ENCODE results near the gene CARD9. TPM values are rescaled to one million over a fixed set of nuclear protein-coding genes. Genes with fewer than 3 reads are reported as not detected.

Gene CARD9
- total RNA-seq, 1 donor from 2014 or later, result 1.2 TPM

DNA sequence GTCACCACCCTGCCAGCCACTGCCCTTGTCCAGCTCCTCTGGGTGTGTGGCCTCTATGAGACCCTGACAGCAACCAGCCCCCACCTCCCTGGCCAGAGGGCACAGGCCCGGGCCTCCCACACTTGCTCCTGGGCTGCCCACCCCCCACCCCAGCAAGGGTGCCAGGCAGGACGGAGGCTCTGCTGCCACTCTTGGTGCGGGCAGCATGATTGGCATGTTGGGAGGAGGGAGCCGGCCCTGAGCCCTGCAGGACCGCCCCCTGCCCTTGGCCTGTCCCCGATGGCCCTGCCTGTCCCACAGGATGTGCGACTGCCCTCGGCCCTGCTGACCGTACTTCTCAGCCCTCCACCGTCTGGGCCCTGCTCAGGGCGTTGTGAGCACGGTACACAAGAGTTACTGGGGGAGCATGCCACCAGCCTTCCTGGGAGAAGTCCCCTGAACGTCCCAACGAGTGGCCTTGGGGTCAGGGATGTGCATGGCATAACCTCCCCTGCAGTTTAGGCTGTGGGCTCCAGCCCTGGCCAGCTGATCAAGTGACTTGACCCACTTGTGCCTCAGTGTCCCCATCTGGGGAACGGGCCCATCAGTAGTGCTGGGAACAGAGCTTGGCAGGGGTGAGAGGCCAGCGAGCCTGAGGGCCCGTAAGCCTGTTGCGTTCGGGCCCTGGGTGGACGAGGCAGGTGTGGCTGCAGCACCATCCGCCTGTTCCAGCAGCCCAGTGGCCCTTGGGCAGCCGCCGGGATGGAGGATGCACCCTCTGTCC lies 30.2 kb downstream of the CARD9 start:
- intact Hi-C loops (cut with micrococcal nuclease), result no loop called here
- peak; percentile 82 for DNase-seq
- peaks cover 73% of the 10 kb centered on the region for H3K4me1 ChIP-seq
- TF ChIP-seq, protein P1, sequence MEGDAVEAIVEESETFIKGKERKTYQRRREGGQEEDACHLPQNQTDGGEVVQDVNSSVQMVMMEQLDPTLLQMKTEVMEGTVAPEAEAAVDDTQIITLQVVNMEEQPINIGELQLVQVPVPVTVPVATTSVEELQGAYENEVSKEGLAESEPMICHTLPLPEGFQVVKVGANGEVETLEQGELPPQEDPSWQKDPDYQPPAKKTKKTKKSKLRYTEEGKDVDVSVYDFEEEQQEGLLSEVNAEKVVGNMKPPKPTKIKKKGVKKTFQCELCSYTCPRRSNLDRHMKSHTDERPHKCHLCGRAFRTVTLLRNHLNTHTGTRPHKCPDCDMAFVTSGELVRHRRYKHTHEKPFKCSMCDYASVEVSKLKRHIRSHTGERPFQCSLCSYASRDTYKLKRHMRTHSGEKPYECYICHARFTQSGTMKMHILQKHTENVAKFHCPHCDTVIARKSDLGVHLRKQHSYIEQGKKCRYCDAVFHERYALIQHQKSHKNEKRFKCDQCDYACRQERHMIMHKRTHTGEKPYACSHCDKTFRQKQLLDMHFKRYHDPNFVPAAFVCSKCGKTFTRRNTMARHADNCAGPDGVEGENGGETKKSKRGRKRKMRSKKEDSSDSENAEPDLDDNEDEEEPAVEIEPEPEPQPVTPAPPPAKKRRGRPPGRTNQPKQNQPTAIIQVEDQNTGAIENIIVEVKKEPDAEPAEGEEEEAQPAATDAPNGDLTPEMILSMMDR (IDR thresholded peaks at IDR 0.05; ENCODE audit: borderline replicate concordance), result no peak
- peak overlapping the region; percentile 64 for H3K4me3 ChIP-seq
- H3K36me3 ChIP-seq, result peaks cover 6% of the 10 kb centered on the region
- no peaks in the 10 kb centered on the region for H3K27me3 ChIP-seq (ENCODE audit: low read depth)
- no peaks in the 10 kb centered on the region for H3K9me3 ChIP-seq (replicated peaks)
- peak overlapping the region; percentile 96 for H3K27ac ChIP-seq (replicated peaks)

DNA sequence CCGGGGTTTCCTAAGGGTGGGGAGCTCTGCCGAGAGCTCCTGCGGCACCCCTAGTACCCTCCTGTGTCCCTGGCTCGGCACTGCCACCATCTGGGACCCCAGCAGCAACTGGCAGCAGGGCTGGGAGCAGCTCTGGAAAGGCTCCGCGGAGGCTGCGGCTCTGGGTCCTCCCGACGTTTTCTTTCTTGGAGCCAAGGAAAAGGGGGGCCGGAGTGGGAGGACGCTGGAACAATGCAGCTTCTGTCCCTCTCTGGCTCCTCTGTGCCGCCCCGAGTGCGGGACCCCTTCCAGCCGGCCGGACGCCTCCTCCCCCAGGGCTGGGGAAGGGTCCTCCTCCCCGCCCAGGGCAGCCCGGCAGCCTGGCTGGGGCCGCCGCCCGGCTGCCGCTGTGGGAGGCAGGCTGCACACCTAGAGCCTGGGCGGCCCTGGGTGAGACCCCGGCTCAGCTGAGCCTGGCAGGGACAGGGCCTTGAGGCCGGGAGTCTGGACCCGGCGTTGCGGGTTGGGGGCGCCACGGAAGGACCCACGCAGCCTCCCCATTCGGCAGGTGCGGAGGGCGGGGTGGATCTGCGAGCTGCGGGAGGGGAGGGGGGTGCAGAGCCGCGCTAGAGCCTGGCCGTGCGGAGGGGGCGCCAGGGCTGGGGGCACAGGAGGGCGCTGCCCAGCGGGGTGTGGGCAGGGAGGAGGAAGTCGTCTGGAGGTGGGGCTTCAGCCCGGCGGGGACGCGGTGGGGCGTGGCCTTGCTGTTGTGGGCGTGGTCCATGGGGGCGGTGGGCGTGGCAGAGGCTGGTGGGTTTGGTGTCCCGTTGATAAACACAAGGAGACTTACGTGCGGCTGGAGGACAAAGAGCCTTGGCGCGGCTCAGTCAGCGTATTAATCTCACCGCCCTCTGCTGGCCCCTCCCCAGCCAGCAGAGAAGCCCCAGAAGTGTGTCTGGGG lies 31.0 kb downstream of the CARD9 start:
- Histone ChIP-seq H3K36me3 (peaks cover 15% of the 10 kb centered on the region), H3K27ac (replicated peaks) (peak overlapping the region; percentile 96), H3K27me3 (ENCODE audit: low read depth) (no peaks in the 10 kb centered on the region), H3K9me3 (replicated peaks) (no peaks in the 10 kb centered on the region), H3K4me3 (peak overlapping the region; percentile 64), H3K4me1 (peaks cover 73% of the 10 kb centered on the region)
- peak; percentile 87 for DNase-seq
- intact Hi-C loops (cut with micrococcal nuclease), result no loop called here
- TF ChIP-seq, protein P1 (IDR thresholded peaks at IDR 0.05; ENCODE audit: borderline replicate concordance), result no peak

DNA sequence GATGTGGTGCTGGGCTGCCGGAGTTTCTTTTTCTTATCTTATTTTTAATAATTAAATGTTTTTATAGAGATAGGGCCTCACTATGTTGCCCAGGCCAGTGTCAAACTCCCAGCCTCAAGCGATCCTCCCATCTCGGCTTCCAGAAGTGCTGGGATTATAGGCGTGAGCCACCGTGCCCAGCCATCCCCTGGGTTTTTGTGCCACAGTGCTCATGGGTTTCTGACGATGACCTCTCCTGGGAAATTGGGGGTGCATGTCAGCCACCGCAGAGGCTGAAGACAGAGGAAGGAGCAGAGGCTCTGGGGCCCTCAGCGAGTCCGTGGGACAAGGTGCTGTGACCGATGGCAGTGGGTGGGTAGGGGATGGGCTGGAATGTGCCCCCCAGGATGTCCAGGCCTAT lies 31.7 kb downstream of the CARD9 start:
- no peak for DNase-seq
- Histone ChIP-seq H3K4me3 (peak overlapping the region; percentile 64), H3K27ac (replicated peaks) (peak overlapping the region; percentile 96), H3K4me1 (peaks cover 73% of the 10 kb centered on the region), H3K36me3 (peaks cover 22% of the 10 kb centered on the region), H3K27me3 (ENCODE audit: low read depth) (no peaks in the 10 kb centered on the region), H3K9me3 (replicated peaks) (no peaks in the 10 kb centered on the region)
- intact Hi-C loops (cut with micrococcal nuclease), result no loop called here
- TF ChIP-seq, protein P1 (IDR thresholded peaks at IDR 0.05; ENCODE audit: borderline replicate concordance), result no peak

DNA sequence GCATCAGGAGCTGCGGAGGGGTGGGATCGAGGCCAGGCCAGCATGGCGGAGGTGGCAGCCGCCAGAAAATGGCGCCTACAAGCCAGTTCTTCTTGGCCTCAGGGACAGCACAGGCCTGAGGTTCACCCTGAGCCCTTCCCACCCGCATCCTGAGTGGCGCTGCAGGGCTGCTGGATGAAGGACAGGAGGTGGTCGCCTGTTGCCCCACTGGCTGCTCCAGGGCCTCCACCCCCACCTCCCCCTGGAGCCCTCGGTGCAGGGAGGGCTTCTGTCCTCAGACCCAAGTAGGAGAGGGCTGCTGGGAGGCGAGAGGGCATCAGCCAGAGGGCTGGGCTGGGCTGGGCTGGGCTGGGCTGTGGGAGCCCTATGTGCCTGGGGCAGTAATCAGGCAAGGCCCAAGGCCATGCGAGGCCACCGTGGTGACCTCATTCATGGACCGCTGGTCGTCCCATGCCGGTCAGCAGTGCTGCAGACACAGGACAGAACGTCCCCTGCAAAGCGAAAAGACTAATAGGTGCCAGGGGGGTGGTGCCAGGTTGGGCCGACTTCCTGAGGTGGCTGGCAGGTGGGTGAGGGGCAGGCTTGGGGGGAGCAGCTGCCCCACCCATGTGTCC lies 32.3 kb downstream of the CARD9 start:
- peaks cover 67% of the 10 kb centered on the region for H3K4me1 ChIP-seq

More for the DNA sequence above, 32.3 kb downstream of the CARD9 start:
- Histone ChIP-seq H3K9me3 (replicated peaks) (no peaks in the 10 kb centered on the region), H3K4me3 (peak overlapping the region; percentile 5), H3K27me3 (ENCODE audit: low read depth) (no peaks in the 10 kb centered on the region), H3K36me3 (peaks cover 28% of the 10 kb centered on the region), H3K27ac (replicated peaks) (peak overlapping the region; percentile 96)
- intact Hi-C loops (cut with micrococcal nuclease), result no loop called here
- peak; percentile 74 for DNase-seq
- TF ChIP-seq, protein P1 (IDR thresholded peaks at IDR 0.05; ENCODE audit: borderline replicate concordance), result no peak

All from left ventricle myocardium inferior (tissue), 1 donor.